ENCODE data around the gene TF. TPM values are rescaled to one million over a fixed set of nuclear protein-coding genes. Genes with fewer than 3 reads are reported as not detected.
A peak's percentile ranks its signal among the peaks of the same experiment; 100 is the strongest.

Gene TF
- total and polyA plus RNA-seq, 2 of the 8 experiments (the other 6 are each of a cell fraction or from before 2014, with no cell fraction given): 0.02 to 0.26 TPM

DNA sequence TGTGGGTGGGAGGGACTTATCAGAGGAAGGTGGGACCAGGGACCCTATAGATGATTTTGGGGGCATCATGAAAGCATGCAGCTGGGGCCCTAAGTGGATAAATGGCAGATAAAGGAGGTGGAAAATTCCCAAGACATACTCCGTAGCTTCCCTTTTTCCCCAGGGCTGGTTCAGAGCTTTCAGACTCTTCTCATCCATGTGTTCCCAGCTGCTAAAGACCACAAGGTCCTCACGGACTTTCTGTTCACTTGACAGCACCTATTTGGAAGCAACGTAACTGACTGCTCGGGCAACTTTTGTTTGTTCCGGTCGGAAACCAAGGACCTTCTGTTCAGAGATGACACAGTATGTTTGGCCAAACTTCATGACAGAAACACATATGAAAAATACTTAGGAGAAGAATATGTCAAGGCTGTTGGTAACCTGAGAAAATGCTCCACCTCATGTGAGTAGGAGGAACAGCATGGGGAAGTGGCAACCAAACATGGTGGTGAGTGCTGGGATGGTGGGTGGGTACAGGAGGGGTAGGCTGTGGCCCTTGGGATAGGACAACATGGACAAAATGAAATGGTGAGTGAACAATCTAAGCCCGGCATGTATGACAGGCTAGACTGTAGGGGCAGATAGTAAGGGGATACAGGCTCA, 30.7 kb downstream of the TF start:
- Histone ChIP-seq H4K20me1 (replicated peaks in 1 of 2; ENCODE audit: control insufficient read depth in 1 of 2, insufficient read depth in 2 of 2, low read length in 2 of 2) (no peaks in the 10 kb centered on the region), H4K91ac (replicated peaks; ENCODE audit: insufficient read length, low read length) (no peak overlapping the region), H3K79me2 (ENCODE audit: control insufficient read depth in 1 of 2, insufficient read depth in 2 of 2, low read length in 2 of 2) (0 out of 4 replicates have a peak, but pooled peaks cover 0 to 3% of the 10 kb centered on the region in 2 experiments), H2BK12ac (ENCODE audit: low read depth, low read length) (no peak overlapping the region), H3K4me3 (ENCODE audit: extremely low read depth in 1 of 4, insufficient read depth in 2 of 4, low read depth in 3 of 4, low read length in 4 of 4) (no peak overlapping the region), H4K5ac (ENCODE audit: insufficient read length, low read depth, low read length) (no peak overlapping the region), H3K9ac (replicated peaks in 1 of 4; ENCODE audit: extremely low read depth in 1 of 4, low read depth in 3 of 4, low read length in 3 of 4) (no peak overlapping the region), H3K23ac (ENCODE audit: insufficient read length) (no peak overlapping the region), H3K36me3 (ENCODE audit: control insufficient read depth in 2 of 4, insufficient read depth in 4 of 4, low read length in 3 of 4) (no peaks in the 10 kb centered on the region), H3K27me3 (replicated peaks in 1 of 4; ENCODE audit: control insufficient read depth in 3 of 4, extremely low read depth in 1 of 4, insufficient read depth in 3 of 4, low read length in 3 of 4) (no peaks in the 10 kb centered on the region), H2BK15ac (ENCODE audit: low read length) (no peak overlapping the region), H3K4me2 (ENCODE audit: insufficient read depth in 1 of 2, low read depth in 2 of 2, low read length in 2 of 2) (no peak overlapping the region), H3K79me1 (ENCODE audit: low read depth, low read length) (no peaks in the 10 kb centered on the region), H2AK5ac (ENCODE audit: low read depth, low read length) (no peak overlapping the region), H3K27ac (ENCODE audit: low read depth, low read length) (no peak overlapping the region), H3K56ac (replicated peaks; ENCODE audit: insufficient read length, low read depth, low read length) (no peak overlapping the region), H3K18ac (ENCODE audit: extremely low read depth, low read length) (no peak overlapping the region), H2BK5ac (ENCODE audit: low read depth, low read length) (no peak overlapping the region), H3K9me3 (ENCODE audit: insufficient read depth in 2 of 2, low read depth in 1 of 2, low read length in 1 of 2) (no peaks in the 10 kb centered on the region), H3K23me2 (ENCODE audit: low read depth, low read length) (no peaks in the 10 kb centered on the region), H3K14ac (ENCODE audit: insufficient read length) (no peak overlapping the region), H2BK20ac (ENCODE audit: low read length) (no peak overlapping the region), H2AFZ (ENCODE audit: low read length) (no peak overlapping the region), H2BK120ac (replicated peaks; ENCODE audit: low read depth, low read length) (no peak overlapping the region), H4K8ac (ENCODE audit: extremely low read depth, insufficient read depth, low read length) (no peak overlapping the region), H3K4ac (replicated peaks; ENCODE audit: insufficient read length, low read depth, low read length) (no peak overlapping the region), H3K4me1 (replicated peaks in 1 of 4; ENCODE audit: control insufficient read depth in 3 of 4, insufficient read depth in 4 of 4, low read length in 3 of 4) (peaks cover 0 to 6% (median 0%) of the 10 kb centered on the region in 4 experiments; a peak in 1 of 7 replicates)
- DNase-seq (ENCODE audit: low read depth in 1 of 2, low spot score in 2 of 2) (no peak), FAIRE-seq (no peak)
- POLR2A ChIA-PET (ENCODE audit: partially characterized antibody): no interaction called here
- CTCF ChIA-PET (ENCODE audit: partially characterized antibody): interaction anchor here (1.1 kb wide), 1 partner anchor 16 kb away, joined by 3 read pairs; no protein-coding TSS in a partner anchor
- WGBS, 2 experiments (ENCODE audit: extremely low coverage in 1 of 2, insufficient coverage in 1 of 2, insufficient read length in 1 of 2, insufficient replicate concordance in 2 of 2, low coverage in 1 of 2, low lambda C conversion rate in 2 of 2, missing lambda C conversion rate in 1 of 2): 95% methylated on average over 7 of the region's 7 CpGs; no CpG with 5 or more reads in 1 of the 2 experiments
- TF ChIP-seq HDAC6 (IDR thresholded peaks at IDR 0.05; ENCODE audit: low read depth, low read length): no peak
- TF ChIP-seq, protein P1, sequence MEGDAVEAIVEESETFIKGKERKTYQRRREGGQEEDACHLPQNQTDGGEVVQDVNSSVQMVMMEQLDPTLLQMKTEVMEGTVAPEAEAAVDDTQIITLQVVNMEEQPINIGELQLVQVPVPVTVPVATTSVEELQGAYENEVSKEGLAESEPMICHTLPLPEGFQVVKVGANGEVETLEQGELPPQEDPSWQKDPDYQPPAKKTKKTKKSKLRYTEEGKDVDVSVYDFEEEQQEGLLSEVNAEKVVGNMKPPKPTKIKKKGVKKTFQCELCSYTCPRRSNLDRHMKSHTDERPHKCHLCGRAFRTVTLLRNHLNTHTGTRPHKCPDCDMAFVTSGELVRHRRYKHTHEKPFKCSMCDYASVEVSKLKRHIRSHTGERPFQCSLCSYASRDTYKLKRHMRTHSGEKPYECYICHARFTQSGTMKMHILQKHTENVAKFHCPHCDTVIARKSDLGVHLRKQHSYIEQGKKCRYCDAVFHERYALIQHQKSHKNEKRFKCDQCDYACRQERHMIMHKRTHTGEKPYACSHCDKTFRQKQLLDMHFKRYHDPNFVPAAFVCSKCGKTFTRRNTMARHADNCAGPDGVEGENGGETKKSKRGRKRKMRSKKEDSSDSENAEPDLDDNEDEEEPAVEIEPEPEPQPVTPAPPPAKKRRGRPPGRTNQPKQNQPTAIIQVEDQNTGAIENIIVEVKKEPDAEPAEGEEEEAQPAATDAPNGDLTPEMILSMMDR (IDR thresholded peaks at IDR 0.05; ENCODE audit: control extremely low read depth in 1 of 3, insufficient read depth in 1 of 3, low read depth in 1 of 3, low read length in 3 of 3): peak in 1 of 3 experiments; percentile 14; a peak in 1 of 4 replicates
